Activated naive CD4-positive, alpha-beta T cell treated with anti-CD3 and anti-CD28 coated beads for 36 hours (primary cell): ENCODE data around the gene ARFGAP3. TPM values are rescaled to one million over a fixed set of nuclear protein-coding genes. Genes with fewer than 3 reads are reported as not detected.
"Not testable (repeated sequence)": the region's sequence is repeated elsewhere in the genome, so short reads cannot be mapped to it uniquely, and the experiment has no call there.

ENCODE experiments used
- CTCF ChIA-PET: fragments of 350-600 bp; sonication (Branson Sonifier 250); formaldehyde crosslinking; loops from one replicate; lab custom pipeline; 2021; ENCODE audit warnings: antibody characterized with exemption; lab: Charles Lee
- DNase-seq: peaks from one replicate; pipeline ENCODE4 v3.0.0-alpha.2; 2020
- H3K27ac Mint-ChIP-seq: one replicate; pipeline ENCODE4 v1.8.0; 2021; ENCODE audit warnings: mild to moderate bottlenecking, mixed read lengths
- H3K27me3 Mint-ChIP-seq: one replicate; pipeline ENCODE4 v1.8.0; 2021; ENCODE audit warnings: low read depth, mixed read lengths
- H3K36me3 Mint-ChIP-seq: one replicate; pipeline ENCODE4 v1.8.0; 2021; ENCODE audit warnings: low read depth, mixed read lengths
- H3K4me1 Mint-ChIP-seq: one replicate; pipeline ENCODE4 v1.8.0; 2021; ENCODE audit warnings: low read depth, mixed read lengths
- H3K4me3 Mint-ChIP-seq: one replicate; pipeline ENCODE4 v1.8.0; 2021; ENCODE audit warnings: mild to moderate bottlenecking, moderate library complexity, mixed read lengths
- H3K9me3 Mint-ChIP-seq: one replicate; pipeline ENCODE4 v1.8.0; 2021; ENCODE audit warnings: mixed read lengths
- intact Hi-C: fragments of 100-400 bp; cut with micrococcal nuclease; formaldehyde crosslinking; loops from one replicate; pipeline ENCODE4 v1.15.1; 2023
- total RNA-seq, 2 experiments: library from RNA; stranded (reverse); gene quantifications; one replicate each; pipeline ENCODE4 v1.2.3, GENCODE V29; 2021

The ARFGAP3 gene
- total RNA-seq, 2 experiments from 2014 or later, result 25.6 to 28.6 TPM

GRCh38 chr22:42768385-42769035, 88.6 kb downstream of the ARFGAP3 start:
- Mint-ChIP-seq H3K36me3 (no peaks in the 10 kb centered on the region), H3K27me3 (no peaks in the 10 kb centered on the region), H3K4me3 (no peak overlapping the region), H3K27ac (no peak overlapping the region), H3K4me1 (no peaks in the 10 kb centered on the region), H3K9me3 (no peaks in the 10 kb centered on the region)
- intact Hi-C loops, result no loop called here
- no peak for DNase-seq
- CTCF ChIA-PET, result no interaction called here

GRCh38 chr22:42766860-42767259, 90.2 kb downstream of the ARFGAP3 start:
- no peaks in the 10 kb centered on the region for H3K9me3 Mint-ChIP-seq
- intact Hi-C loops, result no loop called here
- no peaks in the 10 kb centered on the region for H3K4me1 Mint-ChIP-seq
- CTCF ChIA-PET, result no interaction called here
- no peak overlapping the region for H3K4me3 Mint-ChIP-seq
- no peak overlapping the region for H3K27ac Mint-ChIP-seq
- no peaks in the 10 kb centered on the region for H3K27me3 Mint-ChIP-seq
- DNase-seq, result no peak
- H3K36me3 Mint-ChIP-seq, result no peaks in the 10 kb centered on the region

- CTCF ChIA-PET, result interaction anchor here (0.6 kb wide), 1 partner anchor 284 kb away, joined by 3 read pairs; no protein-coding TSS in a partner anchor
- intact Hi-C loops, result no loop called here
- no peaks in the 10 kb centered on the region for H3K9me3 Mint-ChIP-seq
Observed at GRCh38 chr22:42764895-42765363, 92.1 kb downstream of the ARFGAP3 start.

GRCh38 chr22:42763965-42764480, 93.0 kb downstream of the ARFGAP3 start:
- H3K36me3 Mint-ChIP-seq, result no peaks in the 10 kb centered on the region
- no peak for DNase-seq
- no peaks in the 10 kb centered on the region for H3K9me3 Mint-ChIP-seq
- CTCF ChIA-PET, result no interaction called here
- intact Hi-C loops, result no loop called here
- no peak overlapping the region for H3K4me3 Mint-ChIP-seq
- H3K4me1 Mint-ChIP-seq, result no peaks in the 10 kb centered on the region
- H3K27me3 Mint-ChIP-seq, result no peaks in the 10 kb centered on the region
- H3K27ac Mint-ChIP-seq, result no peak overlapping the region

More at GRCh38 chr22:42764895-42765363, 92.1 kb downstream of the ARFGAP3 start:
- Mint-ChIP-seq H3K4me3 (no peak overlapping the region), H3K36me3 (no peaks in the 10 kb centered on the region), H3K4me1 (no peaks in the 10 kb centered on the region), H3K27ac (no peak overlapping the region), H3K27me3 (no peaks in the 10 kb centered on the region)
- DNase-seq, result no peak

- no peak overlapping the region for H3K27ac Mint-ChIP-seq
- H3K36me3 Mint-ChIP-seq, result no peaks in the 10 kb centered on the region
- CTCF ChIA-PET, result no interaction called here
Observed at GRCh38 chr22:42760806-42761565, 96.1 kb downstream of the ARFGAP3 start.

GRCh38 chr22:42758931-42759629, 98.0 kb downstream of the ARFGAP3 start:
- intact Hi-C loops, result no loop called here
- CTCF ChIA-PET, result interaction anchor here (0.6 kb wide), 1 partner anchor 296 kb away, joined by 3 read pairs; no protein-coding TSS in a partner anchor
- Mint-ChIP-seq H3K4me1 (no peaks in the 10 kb centered on the region), H3K27me3 (peaks cover 3% of the 10 kb centered on the region), H3K36me3 (no peaks in the 10 kb centered on the region), H3K9me3 (no peaks in the 10 kb centered on the region), H3K27ac (no peak overlapping the region), H3K4me3 (no peak overlapping the region)
- DNase-seq, result no peak

More at GRCh38 chr22:42760806-42761565, 96.1 kb downstream of the ARFGAP3 start:
- H3K4me1 Mint-ChIP-seq, result no peaks in the 10 kb centered on the region
- no peak for DNase-seq
- peaks cover 3% of the 10 kb centered on the region for H3K27me3 Mint-ChIP-seq
- no peak overlapping the region for H3K4me3 Mint-ChIP-seq
- no peaks in the 10 kb centered on the region for H3K9me3 Mint-ChIP-seq
- intact Hi-C loops, result no loop called here

GRCh38 chr22:42755553-42755952, 101.5 kb downstream of the ARFGAP3 start:
- H3K4me3 Mint-ChIP-seq, H3K4me1 Mint-ChIP-seq, H3K27me3 Mint-ChIP-seq, H3K36me3 Mint-ChIP-seq, H3K9me3 Mint-ChIP-seq, CTCF ChIA-PET, intact Hi-C loops, DNase-seq, H3K27ac Mint-ChIP-seq: not testable (repeated sequence)

- H3K27me3 Mint-ChIP-seq, H3K4me3 Mint-ChIP-seq, H3K4me1 Mint-ChIP-seq, DNase-seq, H3K27ac Mint-ChIP-seq, H3K36me3 Mint-ChIP-seq, H3K9me3 Mint-ChIP-seq, intact Hi-C loops: not testable (repeated sequence)
- CTCF ChIA-PET, result interaction anchor here (0.8 kb wide), 1 partner anchor 59 kb away, joined by 3 read pairs; no protein-coding TSS in a partner anchor
Observed at GRCh38 chr22:42755121-42755520, 102.0 kb downstream of the ARFGAP3 start.

GRCh38 chr22:42754658-42755057, 102.4 kb downstream of the ARFGAP3 start:
- intact Hi-C loops, result no loop called here
- peaks cover 3% of the 10 kb centered on the region for H3K27me3 Mint-ChIP-seq
- H3K4me1 Mint-ChIP-seq, result no peaks in the 10 kb centered on the region
- no peak overlapping the region for H3K4me3 Mint-ChIP-seq
- no peaks in the 10 kb centered on the region for H3K9me3 Mint-ChIP-seq
- H3K27ac Mint-ChIP-seq, result no peak overlapping the region
- CTCF ChIA-PET, result interaction anchor here (0.8 kb wide), 1 partner anchor 59 kb away, joined by 3 read pairs; no protein-coding TSS in a partner anchor
- H3K36me3 Mint-ChIP-seq, result no peaks in the 10 kb centered on the region
- DNase-seq, result no peak

- CTCF ChIA-PET, result no interaction called here
- peaks cover under 1% of the 10 kb centered on the region for H3K27me3 Mint-ChIP-seq
- intact Hi-C loops, result no loop called here
- no peak overlapping the region for H3K4me3 Mint-ChIP-seq
- no peaks in the 10 kb centered on the region for H3K4me1 Mint-ChIP-seq
- H3K9me3 Mint-ChIP-seq, result no peaks in the 10 kb centered on the region
- no peak overlapping the region for H3K27ac Mint-ChIP-seq
- DNase-seq, result no peak
- no peaks in the 10 kb centered on the region for H3K36me3 Mint-ChIP-seq
Observed at GRCh38 chr22:42752912-42753311, 104.2 kb downstream of the ARFGAP3 start.

GRCh38 chr22:42752230-42752746, 104.8 kb downstream of the ARFGAP3 start:
- Mint-ChIP-seq H3K27me3 (no peaks in the 10 kb centered on the region), H3K27ac (no peak overlapping the region), H3K36me3 (no peaks in the 10 kb centered on the region), H3K9me3 (no peaks in the 10 kb centered on the region), H3K4me1 (no peaks in the 10 kb centered on the region), H3K4me3 (no peak overlapping the region)
- CTCF ChIA-PET, result no interaction called here
- intact Hi-C loops, result no loop called here
- DNase-seq, result no peak

GRCh38 chr22:42750421-42750820, 106.7 kb downstream of the ARFGAP3 start:
- H3K4me1 Mint-ChIP-seq, H3K9me3 Mint-ChIP-seq, H3K36me3 Mint-ChIP-seq, CTCF ChIA-PET, DNase-seq, H3K4me3 Mint-ChIP-seq, H3K27ac Mint-ChIP-seq, intact Hi-C loops, H3K27me3 Mint-ChIP-seq: not testable (repeated sequence)
